KBM-7 (cell line): ENCODE data around the gene SEZ6L2.
A peak's percentile ranks its signal among the peaks of the same experiment; 100 is the strongest.
"Not testable (repeated sequence)": the region's sequence is repeated elsewhere in the genome, so short reads cannot be mapped to it uniquely, and the experiment has no call there.

Experiments
- DNase-seq: peaks from one replicate; pipeline ENCODE4 v3.0.0-alpha.2; 2015
- in situ Hi-C: fragments of 300-500 bp; cut with MboI; formaldehyde crosslinking; loops from 2 replicates; pipeline ENCODE4 v1.14.3; 2020; ENCODE audit warnings: low sequenced_read_pairs, low pct_unique_long_range_greater_than_20kb, mixed read lengths

SEZ6L2 gene

GRCh38 chr16:29899516-29900101 lies at the start of gene SEZ6L2:
SEZ6L2 (minus strand) TSS chr16:29899550; CDS start chr16:29899019, 531 bp downstream.
- peak; percentile 96 for DNase-seq
- in situ Hi-C loops = loop anchor here (10.0 kb wide), 1 partner anchor 65 kb away; no protein-coding TSS in a partner anchor

GRCh38 chr16:29947897-29948296 lies 48.5 kb upstream of the SEZ6L2 start:
- in situ Hi-C loops = no loop called here
- no peak for DNase-seq

DNA sequence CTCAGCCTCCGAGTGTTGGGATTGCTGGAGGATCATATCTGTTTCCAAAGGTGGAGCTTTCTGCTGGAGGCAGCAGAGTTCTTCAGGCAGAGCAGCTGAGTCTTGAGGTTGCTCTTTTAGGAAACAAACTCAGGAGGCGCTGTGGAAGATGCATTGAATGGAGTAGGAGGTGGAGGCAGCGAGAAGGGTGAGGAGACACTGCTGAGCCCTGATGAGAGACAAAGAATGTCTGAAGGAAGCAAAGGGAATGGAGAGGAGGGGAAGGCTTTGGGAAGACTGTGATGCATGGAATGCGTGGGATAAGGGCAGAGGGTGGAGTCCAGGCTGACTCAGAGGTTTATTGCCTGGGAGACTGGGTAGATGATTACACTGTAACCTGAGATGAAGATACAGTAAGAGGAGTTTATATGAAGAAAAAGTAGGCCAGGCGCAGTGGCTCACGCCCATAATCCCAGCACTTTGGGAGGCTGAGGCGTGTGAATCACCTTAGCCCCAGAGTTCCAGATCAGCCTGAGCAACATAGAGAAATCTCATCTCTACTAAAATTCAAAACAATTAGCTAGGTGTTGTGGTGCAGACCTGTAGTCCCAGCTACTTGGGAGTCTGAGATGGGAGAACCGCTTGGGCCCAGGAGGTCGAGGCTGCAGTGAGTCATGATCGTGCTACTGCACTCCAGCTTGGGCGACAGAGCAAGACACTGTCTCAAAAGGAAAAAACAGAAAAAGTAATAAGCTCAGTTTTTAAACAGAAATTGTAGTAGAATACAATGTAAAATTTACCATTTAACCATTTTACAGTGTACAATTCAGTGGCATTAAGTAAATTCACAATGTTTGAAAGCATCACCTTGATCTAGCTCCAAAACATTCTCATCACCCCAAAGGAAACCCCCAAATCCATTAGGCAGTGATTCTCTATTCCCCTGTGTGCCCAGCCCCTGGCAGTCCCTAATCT lies 44.8 kb upstream of the SEZ6L2 start:
- DNase-seq = peak; percentile 11
- in situ Hi-C loops = no loop called here

GRCh38 chr16:29940656-29941055 lies 41.3 kb upstream of the SEZ6L2 start:
- in situ Hi-C loops = no loop called here

GRCh38 chr16:29931750-29932149 lies 32.4 kb upstream of the SEZ6L2 start:
- in situ Hi-C loops, DNase-seq: not testable (repeated sequence)

More at GRCh38 chr16:29940656-29941055, 41.3 kb upstream of the SEZ6L2 start:
- DNase-seq = no peak

- in situ Hi-C loops = no loop called here
- DNase-seq = no peak
These were observed 27.9 kb upstream of the SEZ6L2 start for GRCh38 chr16:29927070-29927905.

DNA sequence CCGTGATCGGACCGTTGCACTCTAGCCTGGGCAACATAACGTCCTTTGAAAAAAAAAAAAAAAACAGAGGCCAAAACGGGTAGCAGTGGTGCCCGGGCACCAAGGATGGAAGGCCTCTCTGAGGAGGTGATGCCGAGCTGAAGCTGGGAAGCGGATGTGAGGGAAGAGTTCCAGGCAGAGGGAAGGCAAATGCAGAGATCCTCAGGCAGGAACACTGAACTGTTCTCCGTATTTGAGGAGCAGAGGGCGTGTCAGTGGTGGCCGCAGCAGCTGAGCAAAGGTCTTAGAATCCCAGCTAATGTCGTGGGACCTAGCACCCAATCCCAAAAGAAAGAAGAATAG lies 27.3 kb upstream of the SEZ6L2 start:
- no peak for DNase-seq
- in situ Hi-C loops = no loop called here

- DNase-seq = peak; percentile 95
- in situ Hi-C loops = no loop called here
These were observed 26.7 kb upstream of the SEZ6L2 start, which contains the start of gene KCTD13 for GRCh38 chr16:29925781-29926710. KCTD13 (minus strand) TSS chr16:29926226; CDS start chr16:29926033, 193 bp downstream.

DNA sequence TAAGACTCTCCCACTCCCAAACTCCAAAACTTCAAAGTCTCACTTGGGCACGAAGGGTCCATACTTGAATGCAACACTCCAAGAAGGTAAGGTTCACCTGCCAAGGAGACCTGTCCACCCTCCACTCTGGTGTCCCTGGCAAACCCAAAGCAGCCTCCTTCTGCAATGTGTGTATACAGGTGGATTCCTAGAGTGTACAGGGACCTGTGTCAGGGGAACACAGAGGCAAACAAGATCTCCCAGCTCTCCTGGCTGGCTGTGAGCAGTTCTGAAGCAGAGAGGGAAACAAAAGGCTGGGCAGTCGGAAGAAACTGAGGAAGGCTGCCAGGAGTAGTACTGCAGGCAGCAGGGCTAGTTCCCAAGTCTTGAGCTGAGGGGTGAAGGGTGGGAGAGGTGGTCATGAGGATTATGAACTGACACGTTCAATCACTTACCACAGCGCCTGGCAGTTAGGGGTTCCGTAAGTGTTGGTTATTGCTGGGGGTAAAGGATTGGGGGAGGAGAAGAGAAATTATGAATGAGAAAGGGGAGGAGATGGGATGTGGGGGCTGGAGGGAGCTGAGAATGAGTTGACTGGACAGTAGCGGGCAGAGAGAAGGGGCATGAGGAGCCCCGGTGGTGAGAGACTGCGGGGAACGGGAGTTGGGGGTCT lies 25.9 kb upstream of the SEZ6L2 start:
- DNase-seq = peak; percentile 26
- in situ Hi-C loops = no loop called here

GRCh38 chr16:29922986-29923501 lies 23.7 kb upstream of the SEZ6L2 start:
- no peak for DNase-seq
- in situ Hi-C loops = no loop called here

- in situ Hi-C loops = no loop called here
- no peak for DNase-seq
These were observed 23.0 kb upstream of the SEZ6L2 start for GRCh38 chr16:29922326-29922725.

- no peak for DNase-seq
- in situ Hi-C loops = no loop called here
These were observed 21.7 kb upstream of the SEZ6L2 start for GRCh38 chr16:29921034-29921385.

DNA sequence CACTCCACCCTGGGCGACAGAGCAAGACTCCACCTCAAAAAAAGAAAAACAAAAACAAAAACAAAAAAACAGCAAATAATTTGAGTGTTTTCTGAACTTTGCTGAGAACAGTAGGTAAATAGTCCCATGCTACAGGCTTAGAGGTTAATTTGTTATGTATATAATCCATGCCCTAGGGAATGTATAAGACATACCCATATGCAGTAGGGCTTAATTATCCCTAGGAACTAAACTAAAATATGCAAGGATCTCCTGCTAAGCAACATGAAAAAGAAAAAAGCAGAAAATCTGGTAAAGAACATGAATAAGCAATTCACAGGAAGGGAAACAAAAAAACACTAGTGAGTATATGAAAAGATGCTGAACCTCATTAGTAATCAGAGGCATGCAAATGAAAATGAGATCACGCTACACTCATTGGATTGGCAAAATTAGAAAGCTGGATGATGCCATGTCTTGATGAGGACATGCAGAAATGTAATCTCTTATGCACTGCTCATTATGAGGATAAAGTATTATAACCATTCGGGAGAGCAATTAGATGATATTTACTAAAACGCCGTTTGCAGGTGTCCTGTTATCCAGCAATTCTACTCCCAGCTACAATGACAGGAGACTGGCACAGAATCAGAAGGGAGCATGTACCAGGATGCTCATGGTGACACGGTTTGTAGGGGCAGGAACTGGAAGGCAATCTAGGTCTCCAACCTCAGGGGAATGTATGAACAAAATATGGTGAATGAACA lies 21.1 kb upstream of the SEZ6L2 start:
- DNase-seq = no peak
- in situ Hi-C loops = no loop called here

DNA sequence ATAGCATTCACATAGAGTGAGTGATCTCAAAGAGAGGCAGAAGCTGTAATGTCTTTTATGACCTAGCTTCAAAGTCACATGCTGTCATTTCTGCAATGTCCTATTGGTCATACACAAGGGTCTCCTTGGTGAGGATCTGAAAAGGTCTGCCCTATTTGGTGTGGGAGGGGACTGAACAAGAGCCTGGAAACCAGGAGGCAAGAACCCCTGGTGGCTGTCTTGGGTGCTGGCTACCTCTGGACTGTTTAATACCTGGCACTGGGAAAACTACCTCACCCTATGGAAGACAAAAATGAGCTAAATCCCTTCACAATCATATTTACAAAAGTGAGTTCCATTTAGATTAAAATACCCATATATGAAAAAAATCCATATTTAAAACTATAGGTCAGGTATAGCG lies 17.6 kb upstream of the SEZ6L2 start:
- in situ Hi-C loops = no loop called here
- no peak for DNase-seq

GRCh38 chr16:29915590-29916247 lies 16.4 kb upstream of the SEZ6L2 start:
- no peak for DNase-seq
- in situ Hi-C loops = no loop called here

DNA sequence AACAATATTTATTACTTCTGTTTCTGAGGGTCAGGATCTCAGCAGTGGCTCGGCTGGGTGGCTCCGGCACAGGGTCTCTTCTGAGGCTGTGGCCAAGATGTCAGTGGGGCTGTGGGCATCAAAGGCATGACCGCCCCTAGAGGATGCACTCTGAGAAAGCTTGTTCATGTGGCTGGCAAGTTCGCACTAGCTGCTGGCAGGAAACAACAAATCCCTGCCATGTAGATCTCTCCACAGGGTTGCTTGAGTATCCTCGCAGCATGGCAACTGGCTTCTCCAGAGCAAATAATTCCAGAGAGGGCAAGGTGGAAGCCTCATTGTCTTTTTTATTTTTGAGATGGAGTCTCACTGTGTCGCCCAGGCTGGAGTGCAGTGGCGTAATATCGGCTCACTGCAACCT lies 14.2 kb upstream of the SEZ6L2 start:
- no peak for DNase-seq
- in situ Hi-C loops = no loop called here

DNA sequence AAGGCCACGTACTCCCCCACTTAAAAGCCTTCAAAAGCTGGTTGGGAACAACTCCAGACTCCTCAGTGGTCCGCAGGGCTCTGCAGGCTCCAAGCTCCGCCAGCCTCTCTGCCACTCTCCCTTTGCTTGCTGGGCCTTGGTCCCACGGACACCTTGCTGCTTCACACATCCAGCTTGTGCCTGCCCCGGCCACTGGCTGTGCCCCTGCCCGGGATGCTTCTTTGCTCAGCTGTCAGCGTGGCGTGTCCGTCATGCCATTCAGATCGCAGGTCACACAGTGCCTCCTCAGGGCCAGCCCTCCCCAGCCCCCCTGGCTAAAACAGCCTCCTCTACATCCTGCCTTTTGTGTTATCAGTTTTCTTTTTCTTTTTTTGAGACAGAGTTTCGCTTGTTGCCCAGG lies 12.7 kb upstream of the SEZ6L2 start:
- in situ Hi-C loops = no loop called here
- no peak for DNase-seq
